DOHH2 (cell line): ENCODE results near the gene EEPD1.

Experiments
- H3F3A ChIP-seq: fragments of 200-600 bp; sonication (generic), shearing (Covaris generic); 2 replicates; pipeline ENCODE4 v1.6.0; 2016; ENCODE audit warnings: antibody characterized with exemption, mild to moderate bottlenecking; ENCODE audit not compliant: control insufficient read depth, insufficient read depth
- H3K27ac ChIP-seq: fragments of 200-600 bp; sonication (generic); 2 replicates; pipeline ENCODE4 v1.5.1; 2014; ENCODE audit warnings: low read depth, mild to moderate bottlenecking, low read length, moderate library complexity
- H3K27me3 ChIP-seq: fragments of 200-600 bp; sonication (generic); 2 replicates; pipeline ENCODE4 v1.6.1; 2014; ENCODE audit warnings: mild to moderate bottlenecking, low read length, mixed read lengths; ENCODE audit not compliant: control insufficient read depth
- H3K36me3 ChIP-seq: fragments of 200-600 bp; sonication (generic); 2 replicates; pipeline ENCODE4 v1.6.1; 2014; ENCODE audit warnings: mild to moderate bottlenecking, low read length, moderate library complexity, mixed read lengths; ENCODE audit not compliant: control insufficient read depth
- H3K4me1 ChIP-seq: fragments of 200-600 bp; sonication (generic); 2 replicates; pipeline ENCODE4 v1.6.1; 2014; ENCODE audit warnings: mild to moderate bottlenecking, low read length, mixed read lengths; ENCODE audit not compliant: control insufficient read depth
- H3K4me2 ChIP-seq: fragments of 200-600 bp; sonication (generic); 2 replicates; pipeline ENCODE4 v1.6.0; 2014; ENCODE audit warnings: mild to moderate bottlenecking, low read length, moderate library complexity
- H3K4me3 ChIP-seq: fragments of 200-600 bp; sonication (generic); 2 replicates; pipeline ENCODE4 v1.5.1; 2014; ENCODE audit warnings: mild to moderate bottlenecking, low read length, mixed read lengths
- H3K79me2 ChIP-seq: fragments of 200-600 bp; sonication (generic); 2 replicates; pipeline ENCODE4 v1.6.1; 2014; ENCODE audit warnings: mild to moderate bottlenecking, low read length, mixed read lengths; ENCODE audit not compliant: control insufficient read depth
- H3K9me2 ChIP-seq: fragments of 200-600 bp; sonication (generic); replicated peaks from 2 replicates; pipeline ENCODE4 v1.6.1; 2014; ENCODE audit warnings: mild to moderate bottlenecking, low read length, mixed read lengths; ENCODE audit not compliant: control insufficient read depth
- H3K9me3 ChIP-seq: fragments of 200-600 bp; sonication (generic); 2 replicates; pipeline ENCODE4 v1.6.1; 2014; ENCODE audit warnings: antibody characterized with exemption, low read length, mixed read lengths; ENCODE audit not compliant: control insufficient read depth, insufficient read depth
- H4K20me1 ChIP-seq: fragments of 200-600 bp; sonication (generic); 2 replicates; pipeline ENCODE4 v1.6.0; 2014; ENCODE audit warnings: low read depth, mild to moderate bottlenecking, antibody characterized with exemption, low read length, moderate library complexity; ENCODE audit not compliant: control insufficient read depth, insufficient read depth
- CTCF ChIP-seq: fragments of 200-600 bp; sonication (generic); IDR thresholded peaks from one replicate; pipeline ENCODE4 v1.5.1; 2014; ENCODE audit warnings: antibody characterized with exemption, mild to moderate bottlenecking, low read depth, low read length; ENCODE audit not compliant: poor library complexity, severe bottlenecking
- EZH2phosphoT487 ChIP-seq: fragments of 200-600 bp; sonication (generic); IDR thresholded peaks from 2 replicates; pipeline ENCODE4 v1.6.1; 2017; ENCODE audit warnings: borderline replicate concordance, mild to moderate bottlenecking, antibody characterized with exemption, low read length, moderate library complexity, mixed read lengths

The EEPD1 gene

GRCh38 chr7:36224934-36225858 lies 72.1 kb downstream of the EEPD1 start:
- Histone ChIP-seq H3K9me3 (no peaks in the 10 kb centered on the region), H4K20me1 (peaks cover 11% of the 10 kb centered on the region; the same call in 1 of the 2 replicates)

GRCh38 chr7:36226151-36226550 lies 73.1 kb downstream of the EEPD1 start:
- no peak for TF ChIP-seq EZH2phosphoT487
- no peak for TF ChIP-seq CTCF
- Histone ChIP-seq H3K36me3 (peaks cover 39% of the 10 kb centered on the region), H3K9me3 (no peaks in the 10 kb centered on the region), H4K20me1 (peaks cover 11% of the 10 kb centered on the region; the same call in 1 of the 2 replicates), H3K4me3 (no peak overlapping the region), H3K4me1 (peaks cover 6% of the 10 kb centered on the region), H3K9me2 (no peaks in the 10 kb centered on the region), H3K27ac (no peak overlapping the region), H3K4me2 (no peak overlapping the region), H3K27me3 (no peaks in the 10 kb centered on the region), H3F3A (peaks cover 4% of the 10 kb centered on the region), H3K79me2 (peaks cover 50% of the 10 kb centered on the region)

More at GRCh38 chr7:36224934-36225858, 72.1 kb downstream of the EEPD1 start:
- peaks cover 43% of the 10 kb centered on the region for H3K36me3 ChIP-seq
- no peak overlapping the region for H3K27ac ChIP-seq
- H3K27me3 ChIP-seq, result no peaks in the 10 kb centered on the region
- TF ChIP-seq EZH2phosphoT487 (no peak), CTCF (no peak)
- H3K4me1 ChIP-seq, result peaks cover 2% of the 10 kb centered on the region; the same call in 1 of the 2 replicates
- H3K4me3 ChIP-seq, result no peak overlapping the region
- H3K9me2 ChIP-seq, result no peaks in the 10 kb centered on the region
- peaks cover 59% of the 10 kb centered on the region for H3K79me2 ChIP-seq
- no peak overlapping the region for H3K4me2 ChIP-seq
- H3F3A ChIP-seq, result peaks cover 4% of the 10 kb centered on the region

GRCh38 chr7:36227223-36227622 lies 74.2 kb downstream of the EEPD1 start:
- Histone ChIP-seq H3K9me2 (no peaks in the 10 kb centered on the region), H3K79me2 (peaks cover 39% of the 10 kb centered on the region), H4K20me1 (0 out of 2 replicates have a peak, but pooled peaks cover 6% of the 10 kb centered on the region), H3K27me3 (no peaks in the 10 kb centered on the region), H3K4me1 (peaks cover 11% of the 10 kb centered on the region), H3K36me3 (peaks cover 28% of the 10 kb centered on the region), H3K9me3 (no peaks in the 10 kb centered on the region), H3K27ac (no peak overlapping the region), H3F3A (peaks cover 4% of the 10 kb centered on the region), H3K4me2 (no peak overlapping the region), H3K4me3 (no peak overlapping the region)
- TF ChIP-seq EZH2phosphoT487 (no peak), CTCF (no peak)
